Osteoblast (primary cell): ENCODE results near the gene ZFHX3. TPM values are rescaled to one million over a fixed set of nuclear protein-coding genes. Genes with fewer than 3 reads are reported as not detected.

Experiments
- DNase-seq: peaks from one replicate; pipeline ENCODE4 v3.0.0; 2011; ENCODE audit warnings: low spot score, mixed read lengths; ENCODE audit not compliant: insufficient read length; ENCODE audit errors: missing footprints
- H2AFZ ChIP-seq: 2 replicates; pipeline ENCODE4 v1.6.0; 2011; ENCODE audit warnings: mild to moderate bottlenecking, low read length
- H3K27ac ChIP-seq: 2 replicates; pipeline ENCODE4 v1.5.1; 2011; ENCODE audit warnings: mild to moderate bottlenecking, low read depth, low read length, moderate library complexity
- H3K27me3 ChIP-seq: 2 replicates; pipeline ENCODE4 v1.6.0; 2012; ENCODE audit warnings: mild to moderate bottlenecking, control low read depth, inconsistent platforms, low read length, moderate library complexity; ENCODE audit not compliant: insufficient read depth
- H3K36me3 ChIP-seq: 2 replicates; pipeline ENCODE4 v1.5.1; 2011; ENCODE audit warnings: mild to moderate bottlenecking, low read length, control low read depth, moderate library complexity; ENCODE audit not compliant: insufficient read depth
- H3K4me1 ChIP-seq: 2 replicates; pipeline ENCODE4 v1.5.1; 2011; ENCODE audit warnings: mild to moderate bottlenecking, low read length, control low read depth, moderate library complexity; ENCODE audit not compliant: insufficient read depth
- H3K4me2 ChIP-seq: 2 replicates; pipeline ENCODE4 v1.6.0; 2011; ENCODE audit warnings: mild to moderate bottlenecking, low read length; ENCODE audit not compliant: insufficient read depth
- H3K4me3 ChIP-seq: fragments of 200-600 bp; sonication (generic); 3 replicates; pipeline ENCODE4 v1.5.1; 2012; ENCODE audit warnings: mild to moderate bottlenecking, low read length, inconsistent platforms; ENCODE audit not compliant: insufficient read depth
- H3K79me2 ChIP-seq: 2 replicates; pipeline ENCODE4 v1.6.0; 2012; ENCODE audit warnings: mild to moderate bottlenecking, low read length, control low read depth, inconsistent platforms; ENCODE audit not compliant: insufficient read depth
- H3K9me3 ChIP-seq: 2 replicates; pipeline ENCODE4 v1.5.1; 2011; ENCODE audit warnings: low read depth, low read length, control low read depth
- H4K20me1 ChIP-seq: 2 replicates; pipeline ENCODE4 v1.6.0; 2012; ENCODE audit warnings: mild to moderate bottlenecking, low read length, control low read depth; ENCODE audit not compliant: insufficient read depth
- CTCF ChIP-seq: IDR thresholded peaks from 2 replicates; pipeline ENCODE4 v1.5.1; 2011; ENCODE audit warnings: mild to moderate bottlenecking, low read depth, low read length, moderate library complexity; ENCODE audit errors: extremely low read depth
- total RNA-seq: library from RNA; depleted of rRNA; stranded (reverse); fragments of >200 nt; gene quantifications from 2 replicates; pipeline ENCODE4 v1.2.3, GENCODE V29; 2012

The ZFHX3 gene
- total RNA-seq, 1 donor: 14.5 TPM

DNA sequence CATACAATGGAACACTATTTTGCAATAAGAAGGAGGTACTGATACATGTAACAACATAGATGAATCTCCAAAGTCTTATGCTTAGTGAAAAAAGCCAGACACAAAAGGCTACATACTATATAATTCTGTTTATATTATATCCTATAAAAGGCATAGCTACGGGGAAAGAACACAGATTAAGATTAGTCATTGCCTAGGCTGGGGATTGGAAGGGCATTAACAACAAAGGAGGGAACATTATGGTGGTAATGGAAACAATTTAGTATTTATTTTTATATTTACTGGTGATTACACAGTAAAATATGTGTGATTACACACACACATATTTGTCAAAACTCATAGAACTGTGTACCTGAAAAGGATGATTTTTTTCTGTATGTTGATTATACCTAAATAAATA is 278.1 kb downstream of the ZFHX3 start:
- Histone ChIP-seq H2AFZ (no peak overlapping the region), H3K27ac (no peak overlapping the region)

GRCh38 chr16:72768591-72768990 is 279.3 kb downstream of the ZFHX3 start:
- no peak for TF ChIP-seq CTCF
- Histone ChIP-seq H3K9me3 (no peaks in the 10 kb centered on the region), H2AFZ (no peak overlapping the region), H3K4me1 (no peaks in the 10 kb centered on the region), H3K4me3 (no peak overlapping the region), H3K36me3 (no peaks in the 10 kb centered on the region), H3K79me2 (no peaks in the 10 kb centered on the region), H3K27me3 (no peaks in the 10 kb centered on the region), H3K4me2 (no peak overlapping the region), H3K27ac (no peak overlapping the region), H4K20me1 (no peaks in the 10 kb centered on the region)
- no peak for DNase-seq

More for the DNA sequence above, 278.1 kb downstream of the ZFHX3 start:
- no peaks in the 10 kb centered on the region for H3K4me1 ChIP-seq
- H3K27me3 ChIP-seq: no peaks in the 10 kb centered on the region
- H3K36me3 ChIP-seq: no peaks in the 10 kb centered on the region
- H3K4me3 ChIP-seq: no peak overlapping the region
- no peaks in the 10 kb centered on the region for H4K20me1 ChIP-seq
- DNase-seq: no peak
- no peaks in the 10 kb centered on the region for H3K79me2 ChIP-seq
- no peak for TF ChIP-seq CTCF
- no peaks in the 10 kb centered on the region for H3K9me3 ChIP-seq
- H3K4me2 ChIP-seq: no peak overlapping the region

- Histone ChIP-seq H3K4me1 (no peaks in the 10 kb centered on the region), H3K79me2 (no peaks in the 10 kb centered on the region), H3K27ac (no peak overlapping the region), H3K9me3 (no peaks in the 10 kb centered on the region), H4K20me1 (no peaks in the 10 kb centered on the region), H3K36me3 (no peaks in the 10 kb centered on the region), H3K27me3 (no peaks in the 10 kb centered on the region), H2AFZ (no peak overlapping the region), H3K4me2 (no peak overlapping the region), H3K4me3 (no peak overlapping the region)
- TF ChIP-seq CTCF: no peak
- DNase-seq: no peak
Observed at GRCh38 chr16:72766506-72766905, 281.4 kb downstream of the ZFHX3 start.

GRCh38 chr16:72764015-72764654 is 283.8 kb downstream of the ZFHX3 start:
- H2AFZ ChIP-seq: no peak overlapping the region
- no peak for DNase-seq

More at GRCh38 chr16:72764015-72764654, 283.8 kb downstream of the ZFHX3 start:
- no peak overlapping the region for H3K27ac ChIP-seq
- no peak overlapping the region for H3K4me3 ChIP-seq
- H4K20me1 ChIP-seq: no peaks in the 10 kb centered on the region
- no peak overlapping the region for H3K4me2 ChIP-seq
- no peaks in the 10 kb centered on the region for H3K4me1 ChIP-seq
- TF ChIP-seq CTCF: no peak
- H3K36me3 ChIP-seq: no peaks in the 10 kb centered on the region
- H3K27me3 ChIP-seq: no peaks in the 10 kb centered on the region
- H3K79me2 ChIP-seq: no peaks in the 10 kb centered on the region
- no peaks in the 10 kb centered on the region for H3K9me3 ChIP-seq
